ENCODE results near the gene PRLR.
"Not testable (repeated sequence)": the region's sequence is repeated elsewhere in the genome, so short reads cannot be mapped to it uniquely, and the experiment has no call there.

The PRLR gene

DNA sequence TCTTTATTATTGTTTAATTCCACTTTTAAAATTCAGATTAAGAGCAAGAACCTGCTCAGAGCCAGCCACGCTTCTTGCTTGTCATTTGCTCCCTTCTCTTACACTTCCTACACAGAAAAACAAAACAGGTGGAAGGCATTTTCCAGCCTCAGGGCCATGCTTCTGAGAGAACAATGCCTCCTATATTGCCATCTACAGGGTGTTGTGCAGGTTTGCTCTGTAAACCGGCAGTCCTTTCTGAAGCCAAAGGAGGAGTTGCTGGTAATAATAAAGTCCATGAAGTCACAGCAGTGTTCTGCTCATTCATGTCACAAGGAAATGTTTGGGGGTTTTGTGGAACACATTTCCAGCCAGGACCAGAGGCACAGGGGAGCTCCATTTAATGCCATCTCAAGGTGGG lies 16.1 kb upstream of the PRLR start:
- no peaks in the 10 kb centered on the region for H3K27me3 ChIP-seq (ENCODE audit: control insufficient read depth, insufficient read depth, low read length)
- H3K36me3 ChIP-seq (ENCODE audit: control insufficient read depth, low read depth, low read length): no peaks in the 10 kb centered on the region
- no peak overlapping the region for H3K27ac ChIP-seq (ENCODE audit: low read length)
- no peak overlapping the region for H3K4me3 ChIP-seq (ENCODE audit: low read length)
- H3K4me1 ChIP-seq (ENCODE audit: control insufficient read depth, low read depth, low read length): peaks cover 3% of the 10 kb centered on the region
- H3K9ac ChIP-seq (ENCODE audit: low read length): no peak overlapping the region
- no peaks in the 10 kb centered on the region for H3K9me3 ChIP-seq (ENCODE audit: control insufficient read depth, low read depth, low read length)

DNA sequence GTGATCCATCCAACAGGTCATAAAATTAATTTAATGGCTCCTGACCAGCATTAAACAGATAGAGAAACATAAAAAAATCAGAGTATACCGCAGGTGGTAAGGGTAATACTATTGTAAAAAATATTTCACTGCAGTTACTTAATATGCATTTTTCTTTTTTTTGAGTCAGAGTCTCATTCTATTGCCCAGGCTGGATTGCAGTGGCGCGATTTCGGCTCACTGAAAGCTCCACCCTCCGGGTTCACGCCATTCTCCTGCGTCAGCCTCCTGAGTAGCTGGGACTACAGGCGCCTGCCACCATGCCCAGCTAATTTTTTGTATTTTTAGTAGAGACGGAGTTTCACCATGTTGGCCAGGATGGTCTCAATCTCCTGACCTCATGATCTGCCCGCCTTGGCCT lies 15.1 kb upstream of the PRLR start:
- not testable (repeated sequence) for H3K9ac ChIP-seq (ENCODE audit: low read length); H3K36me3 ChIP-seq (ENCODE audit: control insufficient read depth, low read depth, low read length); H3K27me3 ChIP-seq (ENCODE audit: control insufficient read depth, insufficient read depth, low read length); H3K4me3 ChIP-seq (ENCODE audit: low read length); H3K9me3 ChIP-seq (ENCODE audit: control insufficient read depth, low read depth, low read length); H3K4me1 ChIP-seq (ENCODE audit: control insufficient read depth, low read depth, low read length); H3K27ac ChIP-seq (ENCODE audit: low read length)

DNA sequence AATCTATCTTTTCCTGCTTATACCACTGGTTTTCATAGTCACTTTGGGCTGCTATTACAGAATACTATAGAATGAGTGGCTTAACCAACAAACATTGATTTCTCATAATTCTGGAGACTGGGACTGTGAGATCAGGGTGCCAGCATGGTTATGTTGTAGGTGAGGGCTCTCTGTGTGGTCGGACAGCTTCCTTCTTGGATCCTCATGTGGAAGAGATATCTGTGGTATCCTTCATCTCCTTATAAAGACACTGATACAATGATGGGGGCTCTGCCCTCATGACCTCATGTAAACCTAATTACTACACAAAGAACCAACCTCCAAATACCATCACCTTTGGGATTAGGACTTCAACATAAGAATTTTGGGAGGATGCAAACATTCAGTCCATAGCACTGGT lies 13.9 kb upstream of the PRLR start:
- H3K9ac ChIP-seq (ENCODE audit: low read length): no peak overlapping the region
- H3K4me1 ChIP-seq (ENCODE audit: control insufficient read depth, low read depth, low read length): peaks cover 7% of the 10 kb centered on the region
- no peaks in the 10 kb centered on the region for H3K9me3 ChIP-seq (ENCODE audit: control insufficient read depth, low read depth, low read length)
- H3K27ac ChIP-seq (ENCODE audit: low read length): no peak overlapping the region
- H3K4me3 ChIP-seq (ENCODE audit: low read length): no peak overlapping the region
- H3K36me3 ChIP-seq (ENCODE audit: control insufficient read depth, low read depth, low read length): no peaks in the 10 kb centered on the region
- H3K27me3 ChIP-seq (ENCODE audit: control insufficient read depth, insufficient read depth, low read length): no peaks in the 10 kb centered on the region

DNA sequence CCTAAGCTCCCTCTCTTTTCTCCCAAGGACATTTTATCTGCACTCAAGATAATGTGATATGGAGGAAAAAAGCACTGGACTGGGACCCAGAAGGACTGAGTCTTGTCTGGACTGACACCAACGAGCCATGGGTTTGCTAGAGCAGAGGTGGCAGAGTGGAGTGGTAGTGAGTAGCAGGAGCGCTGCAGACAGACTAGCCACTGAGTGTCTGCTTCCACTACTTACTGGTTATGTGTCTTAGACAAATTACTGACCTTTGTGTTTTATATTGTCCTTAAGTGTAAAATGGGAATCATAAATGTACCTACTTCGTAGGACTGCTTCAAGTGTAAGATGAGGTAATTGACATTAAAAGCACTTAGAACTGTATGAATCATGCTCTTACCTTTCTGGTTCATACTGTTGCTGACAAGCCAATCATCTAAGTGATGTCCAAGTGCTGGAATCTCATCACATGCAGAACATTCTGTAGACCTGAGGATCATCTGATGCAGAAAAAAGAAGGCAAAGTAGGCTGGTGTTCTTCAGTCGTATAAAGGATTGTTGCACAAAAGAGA lies 12.5 kb upstream of the PRLR start:
- Histone ChIP-seq H3K27ac (ENCODE audit: low read length) (no peak overlapping the region), H3K27me3 (ENCODE audit: control insufficient read depth, insufficient read depth, low read length) (no peaks in the 10 kb centered on the region), H3K36me3 (ENCODE audit: control insufficient read depth, low read depth, low read length) (no peaks in the 10 kb centered on the region), H3K9me3 (ENCODE audit: control insufficient read depth, low read depth, low read length) (no peaks in the 10 kb centered on the region), H3K4me1 (ENCODE audit: control insufficient read depth, low read depth, low read length) (peaks cover 7% of the 10 kb centered on the region), H3K4me3 (ENCODE audit: low read length) (no peak overlapping the region), H3K9ac (ENCODE audit: low read length) (no peak overlapping the region)

DNA sequence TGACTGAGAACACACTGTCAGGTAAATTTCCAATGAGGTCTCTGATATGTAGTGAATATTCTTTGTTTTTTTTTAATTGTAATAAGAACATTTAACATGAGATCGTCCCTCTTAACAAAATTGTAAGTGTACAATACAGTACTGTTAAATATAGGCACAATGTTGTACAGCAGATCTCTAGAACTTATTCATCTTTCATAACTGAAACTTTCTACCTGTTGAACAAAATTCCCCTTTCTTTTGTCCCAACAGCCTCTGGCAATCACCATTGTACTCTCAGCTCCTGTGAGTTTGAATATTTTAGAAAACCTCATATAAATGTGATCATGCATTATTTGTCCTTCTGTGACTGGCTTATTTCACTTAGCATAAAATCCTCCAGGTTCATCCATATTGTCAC lies 10.6 kb upstream of the PRLR start:
- Histone ChIP-seq H3K9me3 (ENCODE audit: control insufficient read depth, low read depth, low read length) (no peaks in the 10 kb centered on the region), H3K9ac (ENCODE audit: low read length) (no peak overlapping the region), H3K36me3 (ENCODE audit: control insufficient read depth, low read depth, low read length) (no peaks in the 10 kb centered on the region), H3K4me1 (ENCODE audit: control insufficient read depth, low read depth, low read length) (peaks cover 7% of the 10 kb centered on the region), H3K27ac (ENCODE audit: low read length) (no peak overlapping the region), H3K4me3 (ENCODE audit: low read length) (no peak overlapping the region), H3K27me3 (ENCODE audit: control insufficient read depth, insufficient read depth, low read length) (no peaks in the 10 kb centered on the region)

- Histone ChIP-seq H3K4me1 (ENCODE audit: control insufficient read depth, low read depth, low read length) (peaks cover 7% of the 10 kb centered on the region), H3K4me3 (ENCODE audit: low read length) (no peak overlapping the region), H3K36me3 (ENCODE audit: control insufficient read depth, low read depth, low read length) (no peaks in the 10 kb centered on the region), H3K27me3 (ENCODE audit: control insufficient read depth, insufficient read depth, low read length) (no peaks in the 10 kb centered on the region), H3K27ac (ENCODE audit: low read length) (no peak overlapping the region), H3K9me3 (ENCODE audit: control insufficient read depth, low read depth, low read length) (no peaks in the 10 kb centered on the region), H3K9ac (ENCODE audit: low read length) (no peak overlapping the region)
Measured at GRCh38 chr5:35239911-35240610, 9.8 kb upstream of the PRLR start.

GRCh38 chr5:35239476-35239875 lies 9.2 kb upstream of the PRLR start:
- Histone ChIP-seq H3K27me3 (ENCODE audit: control insufficient read depth, insufficient read depth, low read length) (no peaks in the 10 kb centered on the region), H3K4me1 (ENCODE audit: control insufficient read depth, low read depth, low read length) (peaks cover 7% of the 10 kb centered on the region), H3K36me3 (ENCODE audit: control insufficient read depth, low read depth, low read length) (no peaks in the 10 kb centered on the region), H3K9me3 (ENCODE audit: control insufficient read depth, low read depth, low read length) (no peaks in the 10 kb centered on the region), H3K4me3 (ENCODE audit: low read length) (no peak overlapping the region), H3K9ac (ENCODE audit: low read length) (no peak overlapping the region), H3K27ac (ENCODE audit: low read length) (no peak overlapping the region)

- Histone ChIP-seq H3K36me3 (ENCODE audit: control insufficient read depth, low read depth, low read length) (no peaks in the 10 kb centered on the region), H3K27me3 (ENCODE audit: control insufficient read depth, insufficient read depth, low read length) (no peaks in the 10 kb centered on the region), H3K27ac (ENCODE audit: low read length) (no peak overlapping the region)
Measured at GRCh38 chr5:35237580-35238376, 7.5 kb upstream of the PRLR start.

DNA sequence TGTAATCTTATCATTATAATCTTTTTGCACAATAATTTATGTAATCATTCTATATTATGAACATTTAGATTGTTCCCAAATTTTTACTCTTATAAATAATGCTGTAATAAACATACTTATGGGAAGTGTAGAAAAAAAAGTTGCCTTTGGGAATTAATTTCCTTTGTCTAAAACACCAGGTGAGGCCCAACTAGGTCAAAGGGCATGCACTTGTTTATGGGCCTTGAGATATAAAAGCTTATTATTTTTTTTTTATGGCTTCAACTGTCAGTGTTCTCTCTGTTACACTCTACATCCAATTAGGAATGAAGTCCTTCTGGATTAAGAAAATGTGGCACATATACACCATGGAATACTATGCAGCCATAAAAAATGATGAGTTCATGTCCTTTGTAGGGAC lies 6.5 kb upstream of the PRLR start:
- Histone ChIP-seq H3K4me3 (ENCODE audit: low read length) (no peak overlapping the region), H3K36me3 (ENCODE audit: control insufficient read depth, low read depth, low read length) (no peaks in the 10 kb centered on the region), H3K27me3 (ENCODE audit: control insufficient read depth, insufficient read depth, low read length) (no peaks in the 10 kb centered on the region), H3K9ac (ENCODE audit: low read length) (no peak overlapping the region), H3K27ac (ENCODE audit: low read length) (no peak overlapping the region), H3K9me3 (ENCODE audit: control insufficient read depth, low read depth, low read length) (no peaks in the 10 kb centered on the region), H3K4me1 (ENCODE audit: control insufficient read depth, low read depth, low read length) (peaks cover 7% of the 10 kb centered on the region)

More at GRCh38 chr5:35237580-35238376, 7.5 kb upstream of the PRLR start:
- Histone ChIP-seq H3K4me1 (ENCODE audit: control insufficient read depth, low read depth, low read length) (peaks cover 7% of the 10 kb centered on the region), H3K4me3 (ENCODE audit: low read length) (no peak overlapping the region), H3K9me3 (ENCODE audit: control insufficient read depth, low read depth, low read length) (no peaks in the 10 kb centered on the region), H3K9ac (ENCODE audit: low read length) (no peak overlapping the region)

DNA sequence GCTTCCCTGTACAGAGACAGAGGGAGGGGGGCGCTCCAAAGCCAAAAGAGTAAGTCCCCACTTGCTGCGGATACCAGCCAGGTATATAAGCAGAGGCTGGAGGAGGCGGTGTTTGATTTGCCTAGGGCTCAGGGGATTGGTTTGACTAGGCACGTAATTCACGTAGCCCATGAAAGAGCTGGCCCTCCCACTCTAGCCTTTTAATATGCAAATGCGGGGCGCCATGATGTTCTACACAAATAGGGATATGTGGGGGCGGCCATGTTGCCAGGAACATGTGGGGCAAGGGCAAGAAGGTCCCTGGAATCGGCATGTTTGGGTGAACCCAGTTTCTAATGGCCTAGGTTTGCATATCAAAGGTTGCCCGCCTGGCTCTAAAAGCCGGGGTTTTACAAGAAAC lies 3.3 kb upstream of the PRLR start:
- no peaks in the 10 kb centered on the region for H3K9me3 ChIP-seq (ENCODE audit: control insufficient read depth, low read depth, low read length)
- no peak overlapping the region for H3K4me3 ChIP-seq (ENCODE audit: low read length)
- peaks cover 11% of the 10 kb centered on the region for H3K4me1 ChIP-seq (ENCODE audit: control insufficient read depth, low read depth, low read length)
- H3K36me3 ChIP-seq (ENCODE audit: control insufficient read depth, low read depth, low read length): no peaks in the 10 kb centered on the region
- H3K27ac ChIP-seq (ENCODE audit: low read length): no peak overlapping the region
- peaks cover 12% of the 10 kb centered on the region for H3K27me3 ChIP-seq (ENCODE audit: control insufficient read depth, insufficient read depth, low read length)
- H3K9ac ChIP-seq (ENCODE audit: low read length): no peak overlapping the region

- Histone ChIP-seq H3K9ac (ENCODE audit: low read length) (no peak overlapping the region), H3K36me3 (ENCODE audit: control insufficient read depth, low read depth, low read length) (no peaks in the 10 kb centered on the region), H3K4me1 (ENCODE audit: control insufficient read depth, low read depth, low read length) (peaks cover 11% of the 10 kb centered on the region), H3K27ac (ENCODE audit: low read length) (no peak overlapping the region), H3K9me3 (ENCODE audit: control insufficient read depth, low read depth, low read length) (no peaks in the 10 kb centered on the region), H3K27me3 (ENCODE audit: control insufficient read depth, insufficient read depth, low read length) (peaks cover 12% of the 10 kb centered on the region), H3K4me3 (ENCODE audit: low read length) (no peak overlapping the region)
Measured at GRCh38 chr5:35233121-35233520, 2.8 kb upstream of the PRLR start.
